ENCODE data around the gene RBPMS2.

The RBPMS2 gene

GRCh38 chr15:64781299-64781698 lies 5.9 kb upstream of the RBPMS2 start:
- DNase-seq, result no peak

GRCh38 chr15:64780600-64781156 lies 5.3 kb upstream of the RBPMS2 start:
- no peak for DNase-seq

DNA sequence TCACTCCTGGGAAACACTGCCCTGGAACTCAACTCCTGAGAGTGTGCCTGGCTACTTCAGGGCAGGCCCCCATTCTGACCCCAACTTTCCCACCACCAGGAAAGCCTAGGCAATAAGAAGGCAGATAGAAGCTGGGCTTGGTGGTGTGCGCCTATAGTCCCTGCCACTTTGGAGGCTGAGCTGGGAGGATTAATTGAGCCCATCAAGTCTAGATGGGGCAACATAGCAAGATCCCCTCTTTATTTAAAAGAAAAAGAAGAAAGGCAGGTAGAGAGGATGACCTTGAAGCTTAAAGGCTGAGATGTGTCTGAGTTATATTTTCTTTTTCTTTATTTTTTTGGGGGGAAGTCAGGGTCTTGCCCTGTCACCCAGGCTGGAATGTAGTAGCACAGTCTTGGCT lies 4.2 kb upstream of the RBPMS2 start:
- no peak for DNase-seq

GRCh38 chr15:64779024-64779423 lies 3.6 kb upstream of the RBPMS2 start:
- no peak for DNase-seq

DNA sequence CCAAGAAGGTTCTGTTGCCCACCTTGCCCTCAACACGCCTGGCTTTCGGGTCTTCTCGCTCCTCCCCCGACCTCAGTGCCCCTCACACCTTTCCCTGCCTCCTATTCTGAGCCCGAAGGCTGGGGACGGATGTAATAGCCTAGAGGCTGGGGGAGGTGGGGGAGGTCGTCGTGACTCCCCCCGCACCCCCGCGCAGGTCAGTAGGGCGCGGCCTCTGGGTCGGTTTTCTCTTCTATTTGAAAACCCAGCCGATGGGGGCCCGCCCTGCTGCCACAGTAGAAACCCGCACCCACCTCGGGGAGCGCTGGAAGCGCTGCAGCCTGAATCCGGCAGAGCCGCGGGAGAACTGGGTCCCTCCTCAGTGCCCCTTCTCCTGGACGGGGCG lies 1.0 kb upstream of the RBPMS2 start:
- DNase-seq, result no peak

- DNase-seq, result no peak
Measured at GRCh38 chr15:64774629-64775493, 528 bp downstream of the RBPMS2 start.

DNA sequence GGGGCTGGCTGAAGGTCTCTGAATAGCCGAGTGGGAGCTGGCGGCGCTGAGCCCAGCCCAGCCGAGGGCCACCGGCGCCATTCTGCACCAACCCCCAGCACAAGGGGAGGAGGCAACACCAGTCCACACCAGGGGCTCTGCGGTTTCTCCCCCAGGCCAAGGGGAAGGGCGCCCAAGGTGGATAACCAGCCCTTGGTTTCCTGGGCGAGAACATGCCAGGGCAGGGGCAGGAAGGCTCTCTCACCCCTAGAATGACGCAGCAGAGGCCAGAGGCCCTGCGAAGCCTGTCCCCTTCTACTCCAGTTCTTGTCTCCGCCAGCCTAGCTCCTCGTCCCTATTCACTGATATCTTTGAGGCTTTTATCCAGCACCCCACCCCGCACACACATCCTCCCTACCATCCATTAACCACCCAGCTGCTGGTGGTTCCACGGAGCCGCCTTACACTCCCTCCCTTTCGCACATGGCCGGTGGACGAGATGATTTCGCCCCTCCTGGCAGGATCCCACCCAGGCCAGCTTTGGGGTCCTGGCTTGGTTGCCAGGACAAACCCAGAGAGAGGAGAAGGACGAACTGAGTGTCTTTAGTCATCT lies 1.3 kb downstream of the RBPMS2 start:
- DNase-seq, result no peak

- no peak for DNase-seq
Measured at GRCh38 chr15:64773606-64774005, 1.8 kb downstream of the RBPMS2 start.

DNA sequence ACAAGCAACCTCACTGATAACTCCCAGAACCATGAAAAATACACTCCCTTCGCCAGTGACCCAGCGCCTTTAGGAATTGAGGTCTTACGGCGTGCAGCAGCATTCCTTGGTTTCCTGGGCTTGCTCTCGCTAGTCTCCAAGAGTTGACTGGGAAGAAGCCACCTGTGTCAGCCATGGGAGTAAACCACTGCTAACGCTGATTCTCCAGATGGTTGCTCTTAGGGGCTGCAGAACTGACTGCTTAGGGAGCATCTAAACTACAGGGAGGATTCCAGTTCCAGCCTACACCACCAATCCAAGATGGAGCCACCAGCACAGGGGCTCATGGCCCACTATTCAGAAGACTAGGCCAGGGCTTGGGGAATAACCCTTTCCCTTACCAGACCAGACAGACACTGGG lies 2.4 kb downstream of the RBPMS2 start:
- DNase-seq, result no peak

GRCh38 chr15:64772488-64772887 lies 2.9 kb downstream of the RBPMS2 start:
- no peak for DNase-seq

DNA sequence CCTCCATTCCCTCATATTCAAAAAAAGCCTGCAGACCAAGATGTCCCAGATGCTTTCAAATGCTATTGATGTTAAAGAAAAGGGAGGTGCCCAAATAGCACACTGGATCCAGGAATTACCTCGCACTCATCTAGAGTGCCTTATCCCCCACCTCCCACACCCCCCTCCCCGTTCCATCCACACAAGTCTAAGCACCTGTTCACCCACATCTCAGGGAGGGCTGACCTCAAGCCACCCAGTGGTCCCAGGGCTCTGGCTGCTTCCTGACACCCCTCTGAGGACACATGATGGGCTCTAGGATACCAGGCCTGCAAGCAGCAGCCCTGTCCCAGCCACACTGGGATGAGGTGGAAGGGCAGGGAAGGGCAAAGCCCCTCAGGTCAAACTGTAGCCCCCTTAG lies 4.8 kb downstream of the RBPMS2 start:
- DNase-seq, result no peak

DNA sequence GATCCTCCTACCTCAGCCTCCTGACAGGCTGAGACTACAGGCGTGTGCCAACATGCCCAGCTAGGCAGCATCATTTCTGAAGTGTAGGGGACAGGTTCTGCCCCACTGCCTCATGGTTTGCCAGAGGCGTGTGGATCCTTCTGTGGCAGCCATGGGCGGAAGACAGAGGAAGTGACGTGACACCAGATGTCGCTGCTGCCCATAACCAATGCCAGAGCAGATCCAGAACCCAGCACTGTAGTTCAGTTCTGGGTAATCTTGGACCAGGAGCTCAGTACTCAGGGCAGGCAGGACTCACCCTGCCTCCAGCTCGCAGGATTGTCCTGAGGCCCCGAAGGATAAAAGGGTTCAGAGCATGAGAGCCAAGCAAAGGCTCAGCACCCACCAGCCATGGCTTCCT lies 8.2 kb downstream of the RBPMS2 start:
- DNase-seq, result no peak

- DNase-seq, result no peak
Measured at GRCh38 chr15:64766058-64766457, 9.3 kb downstream of the RBPMS2 start.

- no peak for DNase-seq
Measured at GRCh38 chr15:64763874-64764273, 11.5 kb downstream of the RBPMS2 start.

DNA sequence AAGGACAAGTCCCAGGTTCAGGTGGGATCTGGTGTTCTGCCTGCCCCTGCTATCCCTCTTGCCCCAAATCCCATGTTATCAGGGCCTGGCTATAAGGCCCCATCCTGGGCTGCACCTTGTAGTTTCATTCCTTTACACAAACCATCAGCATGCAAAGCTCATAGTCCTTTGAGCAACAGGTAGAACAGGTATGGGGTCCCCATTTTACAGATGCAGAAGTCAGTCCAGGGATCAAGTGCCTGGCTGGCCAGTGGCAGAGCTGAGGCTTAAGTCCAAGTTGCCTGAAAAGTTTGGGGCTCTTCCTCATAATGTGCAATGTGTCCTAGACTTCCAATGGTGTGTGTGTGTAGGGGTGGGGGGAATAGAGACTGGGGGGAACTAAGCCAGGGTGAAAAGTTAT lies 11.9 kb downstream of the RBPMS2 start:
- no peak for DNase-seq

- DNase-seq, result no peak
Measured at GRCh38 chr15:64763021-64763420, 12.4 kb downstream of the RBPMS2 start.

- DNase-seq, result no peak
Measured at GRCh38 chr15:64762546-64762945, 12.8 kb downstream of the RBPMS2 start.

- no peak for DNase-seq
Measured at GRCh38 chr15:64761156-64761555, 14.2 kb downstream of the RBPMS2 start.

- DNase-seq, result no peak
Measured at GRCh38 chr15:64760056-64760455, 15.3 kb downstream of the RBPMS2 start.

GRCh38 chr15:64755427-64755940 lies 19.9 kb downstream of the RBPMS2 start:
- no peak for DNase-seq

GRCh38 chr15:64754663-64755426 lies 20.5 kb downstream of the RBPMS2 start:
- DNase-seq, result no peak

- DNase-seq, result no peak
Measured at GRCh38 chr15:64753480-64754185, 21.8 kb downstream of the RBPMS2 start.

DNA sequence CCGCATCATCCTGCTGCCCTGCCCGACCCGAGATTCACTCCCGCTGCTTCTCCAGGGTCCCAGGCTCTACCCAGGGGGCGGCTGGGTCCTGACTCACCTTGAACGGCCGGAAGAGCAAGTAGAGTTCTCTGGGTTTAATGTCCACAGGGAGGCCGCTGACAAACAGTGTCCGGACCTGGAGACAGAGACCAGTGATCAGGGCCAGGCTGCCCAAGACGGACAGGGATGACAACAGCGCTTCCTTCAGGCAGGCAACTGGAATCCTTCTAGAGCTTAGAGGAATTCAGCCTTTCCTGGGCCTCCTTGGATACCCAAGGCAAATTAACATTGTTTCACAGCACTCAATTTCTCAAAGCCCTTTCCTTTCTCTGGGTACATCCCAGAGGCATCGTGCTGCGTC lies 23.9 kb downstream of the RBPMS2 start:
- DNase-seq, result no peak
